ENCODE results near the gene RBM7.

Gene RBM7

GRCh38 chr11:114448749-114449482 lies 48.5 kb downstream of the RBM7 start:
- DNase-seq (ENCODE audit: low read depth), result no peak

- no peak for DNase-seq (ENCODE audit: low read depth)
Measured at GRCh38 chr11:114449845-114450244, 49.4 kb downstream of the RBM7 start.

- no peak for DNase-seq (ENCODE audit: low read depth)
Measured at GRCh38 chr11:114452399-114452798, 51.9 kb downstream of the RBM7 start.

Measured in stimulated activated CD4-positive, alpha-beta T cell treated with anti-CD3 and anti-CD28 coated beads, Interleukin-2, amount 100 ng/mL, for 4 hours (primary cell).